HG02970 (cell line): ENCODE measurements around the gene FREY1.

Experiments used
- ATAC-seq: cut with Tn5 transposase; IDR thresholded peaks from one replicate; pipeline ENCODE4 v1.9.1; 2021; ENCODE audit warnings: mild to moderate bottlenecking, moderate library complexity, moderate number of reproducible peaks; ENCODE audit not compliant: unreplicated experiment, low FRiP score

Gene FREY1

DNA sequence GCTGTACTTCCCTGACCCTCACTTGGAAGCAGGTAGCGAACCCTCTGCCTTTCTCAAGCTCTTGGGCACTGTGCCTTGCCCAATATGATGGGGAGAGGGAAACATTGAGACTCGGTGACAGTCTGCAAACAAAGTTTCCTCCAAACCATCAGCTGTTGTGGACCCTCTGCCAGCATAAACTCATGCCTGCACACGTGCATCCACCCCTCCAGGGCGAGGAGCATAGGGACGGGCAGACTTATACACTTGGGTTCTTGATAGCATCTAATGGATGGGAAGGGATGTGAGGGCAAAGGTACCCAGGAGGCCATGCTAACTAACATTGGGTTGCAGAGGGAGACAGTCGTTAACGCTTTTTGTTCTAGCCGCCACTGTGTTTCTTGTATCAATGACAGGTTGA lies 29.9 kb downstream of the FREY1 start:
- no peak for ATAC-seq

DNA sequence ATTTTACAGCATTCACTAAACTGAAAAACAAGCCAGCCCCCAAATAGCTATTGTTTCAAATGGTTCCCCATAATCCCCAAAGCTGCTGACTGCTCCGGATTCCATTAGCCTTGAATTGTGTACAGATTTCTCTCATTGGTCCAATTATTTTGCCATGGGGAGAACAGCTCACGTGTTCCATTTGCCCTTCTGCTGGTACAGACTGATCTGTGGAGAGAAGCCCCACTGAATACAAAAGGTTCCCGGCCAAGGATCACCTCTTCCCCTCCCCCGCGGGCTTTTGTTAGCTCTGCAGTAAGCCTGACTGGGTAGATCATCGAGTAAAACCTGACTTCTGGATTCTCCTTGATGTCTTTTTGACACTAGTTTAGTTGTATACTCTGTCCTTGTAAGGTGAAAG lies 30.7 kb downstream of the FREY1 start:
- ATAC-seq: no peak

DNA sequence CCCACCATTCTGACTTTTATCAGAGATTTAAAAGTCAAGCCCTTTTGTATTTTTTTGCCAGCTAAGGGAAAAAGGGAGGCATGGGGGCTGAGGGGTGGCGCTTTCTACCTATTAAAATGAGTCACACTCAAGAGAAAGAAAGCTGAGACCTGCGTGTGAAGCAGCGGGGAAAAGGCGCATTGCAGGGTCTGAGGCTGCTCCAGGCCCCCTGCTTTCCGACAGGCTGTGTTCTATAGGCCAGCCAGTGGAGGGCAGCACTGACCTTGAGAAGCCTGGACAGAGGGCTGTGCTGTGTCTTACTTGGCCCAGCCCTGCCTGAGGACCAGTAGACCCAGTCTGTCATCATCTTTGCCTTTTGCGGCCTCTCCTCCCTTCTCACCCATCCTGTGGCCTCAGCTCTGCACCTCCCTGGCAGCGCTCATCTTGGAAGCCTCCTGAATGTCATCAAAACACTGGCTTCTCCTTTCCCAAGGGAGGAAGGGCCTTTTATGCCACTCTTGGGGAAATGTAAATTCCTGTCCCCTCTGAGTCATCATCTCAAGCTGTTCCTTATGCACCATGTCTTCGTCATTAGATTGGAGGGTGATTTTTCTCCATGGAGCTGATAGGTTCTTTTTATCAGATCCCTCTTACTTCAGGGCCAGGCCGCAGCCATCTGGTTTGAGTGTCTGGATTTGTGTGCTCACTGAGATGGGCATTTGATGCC lies 34.3 kb downstream of the FREY1 start:
- ATAC-seq: no peak

DNA sequence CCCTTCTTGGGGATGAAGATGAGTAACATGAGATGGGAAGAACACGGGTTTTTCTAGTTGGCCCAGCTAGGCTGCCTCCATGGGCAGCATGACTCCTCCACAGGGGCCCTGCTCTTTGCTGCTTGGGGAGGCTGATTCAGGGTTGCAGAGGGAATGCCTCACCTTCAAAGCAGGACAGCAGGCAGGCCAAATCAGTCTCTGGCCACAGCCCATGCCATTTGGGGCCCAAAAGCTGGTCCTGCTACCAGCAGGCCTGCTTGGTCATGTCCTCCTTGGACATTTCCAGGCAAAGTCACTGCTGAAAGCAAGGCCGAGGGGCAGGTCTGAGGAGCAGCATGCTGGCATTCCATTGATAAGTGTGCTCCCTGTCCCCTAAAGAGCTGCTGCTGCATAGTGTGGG lies 35.4 kb downstream of the FREY1 start:
- no peak for ATAC-seq

DNA sequence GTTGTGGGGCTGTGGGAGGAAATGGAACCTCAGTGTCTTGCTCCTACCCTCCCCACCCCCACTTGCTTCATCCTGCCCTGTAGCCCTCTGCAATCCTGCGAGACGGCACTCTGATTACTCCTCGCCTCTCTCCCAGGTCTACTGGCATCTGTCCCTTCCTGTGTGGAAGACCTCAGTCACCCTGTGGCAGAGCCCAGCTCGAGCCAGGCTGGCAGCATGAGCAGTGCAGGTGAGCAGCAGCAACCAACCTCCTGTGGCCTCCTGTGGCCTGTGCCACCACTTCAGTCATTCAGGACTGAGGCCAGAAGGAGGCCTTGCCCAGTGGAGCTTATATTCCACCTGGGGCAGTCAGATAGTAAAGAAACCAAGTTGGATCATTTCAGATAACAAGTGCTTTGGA lies 36.4 kb downstream of the FREY1 start:
- ATAC-seq: no peak

DNA sequence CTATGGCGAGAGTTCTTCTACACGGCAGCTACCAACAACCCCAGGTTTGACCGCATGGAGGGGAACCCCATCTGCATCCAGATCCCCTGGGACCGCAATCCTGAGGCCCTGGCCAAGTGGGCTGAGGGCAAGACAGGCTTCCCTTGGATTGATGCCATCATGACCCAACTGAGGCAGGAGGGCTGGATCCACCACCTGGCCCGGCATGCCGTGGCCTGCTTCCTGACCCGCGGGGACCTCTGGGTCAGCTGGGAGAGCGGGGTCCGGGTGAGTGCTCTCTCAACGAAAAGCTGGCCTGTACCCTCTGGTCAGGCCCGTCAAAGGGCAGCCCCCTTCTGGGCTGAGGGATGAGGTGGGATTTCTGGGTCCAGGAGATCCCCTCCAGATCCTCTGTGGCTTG lies 37.5 kb downstream of the FREY1 start:
- no peak for ATAC-seq

DNA sequence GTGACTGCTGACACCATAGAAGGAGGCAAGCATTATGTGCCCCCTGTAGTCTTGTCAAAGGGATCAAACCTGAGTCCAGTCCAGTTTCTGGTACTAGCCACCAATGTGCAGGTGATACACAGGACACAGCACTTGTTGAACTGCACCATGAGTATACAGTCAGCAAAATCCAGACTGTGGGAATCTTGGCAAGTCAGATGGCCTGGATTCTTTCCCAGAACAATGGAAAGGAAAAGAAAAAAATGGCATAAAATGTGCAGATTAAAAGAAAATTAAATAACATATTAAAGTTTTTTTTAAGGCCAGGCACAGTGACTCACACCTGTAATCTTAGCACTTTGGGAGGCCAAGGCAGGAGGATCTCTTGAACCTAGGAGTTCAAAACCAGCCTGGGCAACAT lies 43.0 kb downstream of the FREY1 start:
- no peak for ATAC-seq

DNA sequence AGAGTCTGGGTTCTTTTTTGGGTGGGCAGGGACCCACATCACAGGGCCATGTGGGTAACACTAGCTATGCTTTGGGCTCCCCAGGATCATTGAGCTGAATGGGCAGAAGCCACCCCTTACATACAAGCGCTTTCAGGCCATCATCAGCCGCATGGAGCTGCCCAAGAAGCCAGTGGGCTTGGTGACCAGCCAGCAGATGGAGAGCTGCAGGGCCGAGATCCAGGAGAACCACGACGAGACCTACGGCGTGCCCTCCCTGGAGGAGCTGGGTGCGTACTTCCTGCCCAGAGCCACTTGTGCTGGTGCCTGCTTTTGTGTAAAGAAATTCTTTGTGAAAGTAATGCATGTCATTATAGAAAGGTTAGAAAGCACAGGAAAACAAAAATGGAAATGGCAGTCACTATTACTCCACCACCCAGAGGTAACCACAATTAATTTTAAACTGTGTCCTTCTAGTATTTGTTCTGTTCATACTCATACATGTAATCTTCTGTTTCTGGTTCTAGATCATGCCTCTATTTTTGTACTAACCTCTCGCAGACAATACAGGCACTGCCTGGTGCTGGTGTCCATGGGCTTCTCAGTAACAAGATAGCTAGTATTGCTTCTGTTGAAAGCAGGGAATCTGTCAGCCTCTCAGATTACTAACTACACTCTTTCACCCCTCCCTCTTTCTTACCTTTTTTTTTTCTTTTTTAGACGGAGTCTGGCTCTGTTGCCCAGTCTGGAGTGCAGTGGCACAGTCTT lies 46.1 kb downstream of the FREY1 start:
- ATAC-seq: no peak

DNA sequence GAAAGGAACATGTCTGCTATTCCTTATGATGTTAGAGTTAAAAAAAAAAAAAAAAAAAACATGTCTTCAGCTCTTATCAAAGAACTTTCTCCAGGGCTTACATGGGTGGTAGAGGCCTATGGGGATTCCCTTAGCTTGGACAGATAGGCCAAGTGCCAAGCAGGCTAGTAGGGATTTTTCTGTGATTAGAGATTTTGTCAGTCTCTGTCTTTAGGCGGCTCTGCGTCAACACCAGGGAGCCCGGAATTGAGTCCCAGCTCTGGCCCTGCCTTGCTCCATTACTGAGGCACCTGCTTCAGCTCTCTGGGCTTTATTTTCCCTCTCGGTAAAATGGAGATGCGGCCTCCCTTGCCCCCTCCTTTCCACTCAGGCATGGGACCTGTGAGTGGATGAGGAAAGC lies 46.7 kb downstream of the FREY1 start:
- ATAC-seq: no peak

DNA sequence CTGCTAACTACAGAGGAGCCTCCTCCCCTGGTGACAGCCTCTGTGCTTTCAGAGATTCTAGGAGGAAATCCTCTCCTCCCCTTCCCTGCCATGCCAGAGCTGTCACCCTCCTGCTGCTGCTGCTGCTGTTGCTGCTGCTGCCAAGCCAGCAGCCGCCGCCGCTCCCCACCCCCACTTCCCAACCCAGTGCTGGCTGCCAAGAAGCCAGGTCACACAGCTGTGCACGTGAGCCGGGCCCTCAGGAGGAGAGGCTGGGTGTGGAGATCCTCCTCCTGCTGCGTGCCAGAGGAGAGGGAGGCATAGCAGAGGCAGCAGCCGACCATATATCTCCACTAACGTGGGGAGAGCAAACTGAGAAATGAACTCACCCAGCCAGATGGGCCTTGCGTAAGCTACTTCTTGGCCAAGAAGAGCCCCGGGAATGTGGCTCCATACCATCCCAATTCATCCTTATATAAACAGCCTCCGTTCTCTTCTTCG lies 47.4 kb downstream of the FREY1 start:
- ATAC-seq: no peak

DNA sequence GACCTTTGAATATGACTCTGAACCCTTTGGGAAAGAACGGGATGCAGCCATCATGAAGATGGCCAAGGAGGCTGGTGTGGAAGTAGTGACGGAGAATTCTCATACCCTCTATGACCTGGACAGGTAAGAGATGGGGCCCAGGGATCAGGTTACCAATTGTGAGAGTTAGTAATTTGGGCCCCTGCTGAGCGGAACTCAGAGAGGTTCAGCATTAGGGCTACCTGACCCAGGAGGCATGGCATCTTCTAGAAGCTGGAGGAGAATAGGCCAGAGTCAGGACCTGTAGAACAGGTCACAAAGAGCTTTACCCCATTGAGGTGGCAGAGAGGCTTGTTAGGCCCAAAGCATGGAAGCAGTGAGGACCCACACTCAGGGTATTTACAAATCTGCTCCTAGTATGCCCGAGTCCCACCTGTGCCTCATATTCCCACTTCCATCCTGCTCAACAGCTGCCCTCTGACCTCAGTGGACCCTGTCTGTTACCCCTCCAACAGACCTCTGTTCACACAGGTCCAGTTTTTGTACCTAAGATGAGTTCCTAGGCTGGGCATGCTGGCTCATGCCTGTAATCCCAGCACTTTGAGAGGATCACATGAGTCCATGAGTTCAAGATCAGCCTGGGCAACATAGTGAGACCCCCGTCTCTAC lies 48.2 kb downstream of the FREY1 start:
- ATAC-seq: no peak

DNA sequence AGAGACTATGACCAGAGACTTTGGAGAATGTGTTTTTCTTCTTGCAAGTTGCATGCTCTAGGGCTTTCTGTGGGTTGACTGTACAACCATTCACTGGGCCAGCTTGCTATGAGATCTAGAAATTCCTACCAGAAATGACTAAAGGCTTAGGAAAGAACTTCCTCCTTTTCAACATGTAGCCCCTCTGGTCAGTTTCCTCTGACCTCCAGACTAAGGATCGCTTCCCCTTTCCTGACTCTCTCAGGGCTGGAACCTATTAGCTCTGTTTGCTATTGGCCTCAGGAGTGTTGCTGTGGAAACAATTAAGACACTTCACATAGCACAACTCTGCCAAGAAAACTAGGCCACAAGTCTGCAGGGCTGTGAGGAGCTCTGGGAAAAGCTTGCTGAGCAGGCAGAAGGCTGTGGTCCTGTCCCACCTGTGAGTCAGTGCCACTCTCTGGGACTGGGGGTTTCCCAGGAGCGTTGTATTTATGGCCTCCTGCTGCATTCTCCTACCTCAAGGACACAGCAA lies 49.1 kb downstream of the FREY1 start:
- no peak for ATAC-seq
